Measurements from ENCODE around the gene MOB4.

The MOB4 gene

DNA sequence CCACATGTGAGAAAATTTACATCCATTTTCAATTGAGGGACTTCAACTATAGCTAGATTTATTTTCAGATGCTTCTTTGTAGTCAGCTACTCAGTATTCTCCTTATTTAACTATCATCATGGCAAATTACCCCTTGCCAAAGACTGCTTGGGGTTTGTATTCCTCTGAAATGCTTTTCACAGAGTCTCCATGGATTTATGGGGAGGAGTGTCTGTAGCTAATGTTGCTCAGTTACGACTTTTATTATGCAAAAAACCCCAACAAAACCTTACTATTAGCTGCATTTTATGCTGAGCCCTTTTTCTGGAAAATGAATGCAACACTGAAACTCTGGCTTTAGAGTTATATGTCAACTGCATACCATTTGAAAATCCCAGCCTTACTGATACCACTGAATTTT lies 80.9 kb downstream of the MOB4 start:
- TF ChIP-seq, protein P1, sequence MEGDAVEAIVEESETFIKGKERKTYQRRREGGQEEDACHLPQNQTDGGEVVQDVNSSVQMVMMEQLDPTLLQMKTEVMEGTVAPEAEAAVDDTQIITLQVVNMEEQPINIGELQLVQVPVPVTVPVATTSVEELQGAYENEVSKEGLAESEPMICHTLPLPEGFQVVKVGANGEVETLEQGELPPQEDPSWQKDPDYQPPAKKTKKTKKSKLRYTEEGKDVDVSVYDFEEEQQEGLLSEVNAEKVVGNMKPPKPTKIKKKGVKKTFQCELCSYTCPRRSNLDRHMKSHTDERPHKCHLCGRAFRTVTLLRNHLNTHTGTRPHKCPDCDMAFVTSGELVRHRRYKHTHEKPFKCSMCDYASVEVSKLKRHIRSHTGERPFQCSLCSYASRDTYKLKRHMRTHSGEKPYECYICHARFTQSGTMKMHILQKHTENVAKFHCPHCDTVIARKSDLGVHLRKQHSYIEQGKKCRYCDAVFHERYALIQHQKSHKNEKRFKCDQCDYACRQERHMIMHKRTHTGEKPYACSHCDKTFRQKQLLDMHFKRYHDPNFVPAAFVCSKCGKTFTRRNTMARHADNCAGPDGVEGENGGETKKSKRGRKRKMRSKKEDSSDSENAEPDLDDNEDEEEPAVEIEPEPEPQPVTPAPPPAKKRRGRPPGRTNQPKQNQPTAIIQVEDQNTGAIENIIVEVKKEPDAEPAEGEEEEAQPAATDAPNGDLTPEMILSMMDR (conservative IDR thresholded peaks at IDR 0.05), result no peak
- H3K27ac ChIP-seq, result no peak overlapping the region

DNA sequence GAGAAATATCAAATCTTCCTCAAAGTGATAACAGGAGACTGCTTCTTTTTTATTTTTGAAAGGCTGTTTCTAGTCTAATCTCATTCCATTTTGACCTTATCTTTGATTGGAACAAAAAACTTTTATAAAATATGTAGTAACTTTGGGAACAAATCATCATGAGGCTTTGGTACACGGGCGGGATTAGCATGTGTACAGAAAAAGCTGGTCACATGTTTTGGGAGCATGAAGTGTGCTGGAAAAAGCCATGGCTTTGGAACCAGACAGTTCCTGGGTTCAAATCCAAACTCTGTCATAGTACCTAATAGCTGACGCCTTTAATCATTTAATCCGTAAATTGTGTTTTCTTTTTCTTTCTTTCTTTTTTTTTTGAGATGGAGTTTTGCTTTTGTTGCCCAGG lies 81.3 kb downstream of the MOB4 start:
- TF ChIP-seq, protein P1 (conservative IDR thresholded peaks at IDR 0.05), result no peak
- H3K27ac ChIP-seq, result no peak overlapping the region

DNA sequence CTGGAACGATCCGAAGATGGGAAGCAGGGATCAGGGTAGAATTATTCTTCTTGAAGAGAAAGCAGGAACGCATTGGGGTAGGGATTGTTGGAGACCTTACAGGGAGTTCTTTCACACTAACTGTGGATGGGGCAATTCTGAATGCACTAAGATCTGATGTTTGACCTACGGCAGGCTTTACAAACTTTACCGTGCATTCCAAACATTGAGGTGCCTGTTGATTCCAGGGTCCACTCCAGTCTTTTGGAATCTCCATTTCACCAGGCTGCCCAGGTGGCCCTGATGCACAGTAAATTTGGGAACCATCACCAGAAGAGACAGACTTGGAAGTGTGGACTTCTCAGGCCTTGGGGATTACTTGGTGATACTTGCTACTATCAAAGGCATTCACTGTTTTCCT lies 82.6 kb downstream of the MOB4 start:
- TF ChIP-seq, protein P1 (conservative IDR thresholded peaks at IDR 0.05), result no peak

DNA sequence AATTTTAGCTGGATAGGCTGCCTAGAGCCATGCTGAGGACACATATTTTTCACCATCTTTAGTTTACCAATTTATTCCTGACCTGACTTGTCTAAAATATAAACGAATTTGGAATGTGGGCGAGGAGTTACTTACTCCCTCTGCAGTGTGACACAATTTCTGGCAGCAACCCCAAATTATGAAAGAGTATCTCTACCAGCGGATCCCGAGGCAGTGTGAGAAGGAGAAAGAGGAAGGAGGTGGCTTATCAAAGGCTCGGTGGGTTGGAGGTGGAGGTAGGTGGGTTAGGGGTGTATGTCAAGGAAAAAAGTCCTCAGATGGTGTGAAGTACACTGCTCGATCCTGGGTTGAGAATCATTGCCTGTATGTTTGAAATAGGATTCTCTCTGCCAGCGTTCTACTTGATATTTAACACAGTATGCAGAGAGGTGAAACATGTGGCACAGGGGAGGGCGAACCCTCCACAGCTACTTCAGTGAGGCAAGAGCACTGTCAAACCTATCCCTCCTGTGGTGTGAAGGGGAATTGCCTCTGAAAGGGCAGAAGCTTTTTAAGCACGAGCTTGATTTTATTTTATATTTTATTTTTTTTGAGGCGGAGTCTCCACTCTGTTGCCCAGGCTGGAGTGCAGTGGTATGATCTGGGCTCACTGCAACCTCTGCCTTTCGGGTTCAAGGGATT lies 83.6 kb downstream of the MOB4 start:
- no peak overlapping the region for H3K27ac ChIP-seq
- TF ChIP-seq, protein P1 (conservative IDR thresholded peaks at IDR 0.05), result peak; percentile 64

More for the DNA sequence above, 82.6 kb downstream of the MOB4 start:
- no peak overlapping the region for H3K27ac ChIP-seq

DNA sequence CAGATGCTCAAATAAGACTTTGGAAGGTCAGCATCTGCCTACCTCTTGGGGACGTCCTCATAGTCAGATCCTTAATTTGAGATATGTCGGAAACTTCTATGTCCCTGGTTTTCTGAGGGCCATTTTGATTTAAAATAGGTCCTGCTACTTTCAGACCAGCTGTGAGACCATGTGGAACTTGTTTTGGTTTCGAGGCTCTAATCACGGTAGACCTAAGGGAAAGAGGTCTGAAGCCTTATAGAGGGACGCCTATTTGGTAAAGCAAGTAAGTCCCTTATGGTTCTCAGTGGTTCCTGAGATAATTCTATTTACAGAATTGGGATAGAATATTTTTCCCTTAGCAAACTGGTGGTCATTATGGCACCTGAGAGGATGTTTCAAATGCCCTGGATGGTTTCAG lies 84.4 kb downstream of the MOB4 start:
- TF ChIP-seq, protein P1 (conservative IDR thresholded peaks at IDR 0.05), result no peak

DNA sequence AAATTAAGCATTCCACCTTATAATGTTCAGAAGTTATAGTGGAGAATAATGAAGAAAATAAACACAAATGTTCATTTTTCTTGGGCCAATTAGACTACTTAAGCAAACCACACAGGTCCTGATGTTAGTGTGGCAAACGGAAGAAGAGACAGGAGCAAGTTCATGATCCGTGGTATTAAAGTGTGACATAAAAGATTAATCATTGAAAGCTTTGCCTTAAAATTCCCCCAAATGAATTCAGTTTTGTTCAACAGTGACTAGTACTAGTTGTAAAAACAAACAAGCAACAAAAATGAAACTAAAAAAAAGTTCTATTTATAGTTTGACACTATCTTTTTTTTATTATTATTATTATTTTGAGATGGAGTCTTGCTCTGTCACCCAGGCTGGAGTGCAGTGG lies 85.9 kb downstream of the MOB4 start:
- TF ChIP-seq, protein P1 (conservative IDR thresholded peaks at IDR 0.05), result no peak
- H3K27ac ChIP-seq, result no peak overlapping the region

More for the DNA sequence above, 84.4 kb downstream of the MOB4 start:
- no peak overlapping the region for H3K27ac ChIP-seq
